Measurements from ENCODE around the gene OTC.

DNA sequence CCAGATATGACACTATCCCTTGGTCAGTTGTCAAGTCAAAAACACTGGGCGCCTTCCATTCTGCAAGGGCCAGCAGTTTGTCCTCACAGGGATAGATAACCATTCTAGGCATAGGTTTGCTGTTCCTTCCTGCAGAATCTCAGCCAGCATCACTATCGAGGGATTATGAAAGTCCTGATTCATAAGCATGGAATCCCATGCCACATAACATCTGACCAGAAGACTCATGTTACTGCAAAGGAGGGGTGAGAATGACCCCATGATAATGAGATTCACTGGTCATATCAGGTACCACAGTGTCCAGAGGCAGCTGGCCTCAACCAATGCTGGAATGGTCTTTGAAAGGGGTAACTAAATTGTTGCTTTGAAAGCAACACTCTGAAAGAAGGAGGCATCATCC lies 84.7 kb downstream of the OTC start:
- TF ChIP-seq, protein P1, sequence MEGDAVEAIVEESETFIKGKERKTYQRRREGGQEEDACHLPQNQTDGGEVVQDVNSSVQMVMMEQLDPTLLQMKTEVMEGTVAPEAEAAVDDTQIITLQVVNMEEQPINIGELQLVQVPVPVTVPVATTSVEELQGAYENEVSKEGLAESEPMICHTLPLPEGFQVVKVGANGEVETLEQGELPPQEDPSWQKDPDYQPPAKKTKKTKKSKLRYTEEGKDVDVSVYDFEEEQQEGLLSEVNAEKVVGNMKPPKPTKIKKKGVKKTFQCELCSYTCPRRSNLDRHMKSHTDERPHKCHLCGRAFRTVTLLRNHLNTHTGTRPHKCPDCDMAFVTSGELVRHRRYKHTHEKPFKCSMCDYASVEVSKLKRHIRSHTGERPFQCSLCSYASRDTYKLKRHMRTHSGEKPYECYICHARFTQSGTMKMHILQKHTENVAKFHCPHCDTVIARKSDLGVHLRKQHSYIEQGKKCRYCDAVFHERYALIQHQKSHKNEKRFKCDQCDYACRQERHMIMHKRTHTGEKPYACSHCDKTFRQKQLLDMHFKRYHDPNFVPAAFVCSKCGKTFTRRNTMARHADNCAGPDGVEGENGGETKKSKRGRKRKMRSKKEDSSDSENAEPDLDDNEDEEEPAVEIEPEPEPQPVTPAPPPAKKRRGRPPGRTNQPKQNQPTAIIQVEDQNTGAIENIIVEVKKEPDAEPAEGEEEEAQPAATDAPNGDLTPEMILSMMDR (IDR thresholded peaks at IDR 0.05): no peak
- TF ChIP-seq POLR2A (IDR thresholded peaks at IDR 0.05): no peak
- TF ChIP-seq POLR2AphosphoS5 (IDR thresholded peaks at IDR 0.05): no peak
